ENCODE measurements around the gene CPNE1. TPM values are rescaled to one million over a fixed set of nuclear protein-coding genes. Genes with fewer than 3 reads are reported as not detected.

The CPNE1 gene
- total and polyA plus RNA-seq, 2 of the 8 experiments (the other 6 are each of a cell fraction or from before 2014, with no cell fraction given): 294 to 346 TPM

- Histone ChIP-seq H2BK120ac (replicated peaks; ENCODE audit: low read depth, low read length) (no peak overlapping the region), H3K4me2 (ENCODE audit: insufficient read depth in 1 of 2, low read depth in 2 of 2, low read length in 2 of 2) (no peak overlapping the region), H3K23me2 (ENCODE audit: low read depth, low read length) (no peaks in the 10 kb centered on the region), H3K36me3 (ENCODE audit: control insufficient read depth in 2 of 4, insufficient read depth in 4 of 4, low read length in 3 of 4) (peaks cover 10 to 53% (median 25%) of the 10 kb centered on the region in 4 experiments; a peak in 7 of 8 replicates), H2AFZ (ENCODE audit: low read length) (no peak overlapping the region), H3K9ac (replicated peaks in 1 of 4; ENCODE audit: extremely low read depth in 1 of 4, low read depth in 3 of 4, low read length in 3 of 4) (no peak overlapping the region), H3K27me3 (replicated peaks in 1 of 4; ENCODE audit: control insufficient read depth in 3 of 4, extremely low read depth in 1 of 4, insufficient read depth in 3 of 4, low read length in 3 of 4) (no peaks in the 10 kb centered on the region), H2BK20ac (ENCODE audit: low read length) (no peak overlapping the region), H3K56ac (replicated peaks; ENCODE audit: insufficient read length, low read depth, low read length) (no peak overlapping the region), H3K4me3 (ENCODE audit: extremely low read depth in 1 of 4, insufficient read depth in 2 of 4, low read depth in 3 of 4, low read length in 4 of 4) (no peak overlapping the region), H4K20me1 (replicated peaks in 1 of 2; ENCODE audit: control insufficient read depth in 1 of 2, insufficient read depth in 2 of 2, low read length in 2 of 2) (peaks cover 38 to 41% of the 10 kb centered on the region in 2 experiments), H3K27ac (ENCODE audit: low read depth, low read length) (no peak overlapping the region), H2BK15ac (ENCODE audit: low read length) (no peak overlapping the region), H3K79me2 (ENCODE audit: control insufficient read depth in 1 of 2, insufficient read depth in 2 of 2, low read length in 2 of 2) (peaks cover 54 to 100% of the 10 kb centered on the region in 2 experiments), H4K91ac (replicated peaks; ENCODE audit: insufficient read length, low read length) (no peak overlapping the region), H3K4me1 (replicated peaks in 1 of 4; ENCODE audit: control insufficient read depth in 3 of 4, insufficient read depth in 4 of 4, low read length in 3 of 4) (peaks cover 0 to 2% (median 0%) of the 10 kb centered on the region in 4 experiments; a peak in 1 of 7 replicates), H3K79me1 (ENCODE audit: low read depth, low read length) (peaks cover 14% of the 10 kb centered on the region), H2BK12ac (ENCODE audit: low read depth, low read length) (no peak overlapping the region), H2BK5ac (ENCODE audit: low read depth, low read length) (no peak overlapping the region), H3K23ac (ENCODE audit: insufficient read length) (no peak overlapping the region), H3K9me3 (ENCODE audit: insufficient read depth in 2 of 2, low read depth in 1 of 2, low read length in 1 of 2) (no peaks in the 10 kb centered on the region), H3K18ac (ENCODE audit: extremely low read depth, low read length) (no peak overlapping the region), H2AK5ac (ENCODE audit: low read depth, low read length) (no peak overlapping the region), H4K8ac (ENCODE audit: extremely low read depth, insufficient read depth, low read length) (no peak overlapping the region; the same call in 1 of the 2 replicates), H4K5ac (ENCODE audit: insufficient read length, low read depth, low read length) (no peak overlapping the region), H3K4ac (replicated peaks; ENCODE audit: insufficient read length, low read depth, low read length) (no peak overlapping the region), H3K14ac (ENCODE audit: insufficient read length) (no peak overlapping the region)
- FAIRE-seq (no peak), DNase-seq (ENCODE audit: low read depth in 1 of 2, low spot score in 2 of 2) (peak in 1 of 2 experiments; percentile 28)
- POLR2A ChIA-PET (ENCODE audit: partially characterized antibody): interaction anchor here (1.0 to 4.4 kb wide), 9 partner anchors 8 to 88 kb away, joined by 3 to 43 read pairs (median 5); partner anchors contain the start of genes CPNE1, RBM12 and RBM39
- CTCF ChIA-PET (ENCODE audit: partially characterized antibody): no interaction called here
- WGBS, 2 experiments (ENCODE audit: extremely low coverage in 1 of 2, insufficient coverage in 1 of 2, insufficient read length in 1 of 2, insufficient replicate concordance in 2 of 2, low coverage in 1 of 2, low lambda C conversion rate in 2 of 2, missing lambda C conversion rate in 1 of 2): 95% methylated on average over 9 of the region's 9 CpGs; no CpG with 5 or more reads in 1 of the 2 experiments
- TF ChIP-seq YY1 (IDR thresholded peaks at IDR 0.05; ENCODE audit: low read depth, low read length): no peak
- TF ChIP-seq CBX5 (IDR thresholded peaks at IDR 0.05; ENCODE audit: low read depth, low read length): no peak
- no peak for TF ChIP-seq KDM5A (IDR thresholded peaks at IDR 0.05; ENCODE audit: low read length)
- no peak for TF ChIP-seq EP300 (IDR thresholded peaks at IDR 0.05; ENCODE audit: borderline replicate concordance in 1 of 2, low read depth in 2 of 2, low read length in 2 of 2)
- TF ChIP-seq ASH2L (IDR thresholded peaks at IDR 0.05; ENCODE audit: low read length): no peak
- TF ChIP-seq SIRT6 (IDR thresholded peaks at IDR 0.05; ENCODE audit: low read length): no peak
- TF ChIP-seq GABPA (IDR thresholded peaks at IDR 0.05; ENCODE audit: borderline replicate concordance, insufficient read depth, low read length): no peak
These were observed 10.3 kb downstream of the CPNE1 start for GRCh38 chr20:35654415-35654814.
